GM12865 (cell line): ENCODE measurements around the gene DEFB118.

Experiments used
- DNase-seq: peaks from one replicate; pipeline ENCODE4 v3.0.0; 2010; ENCODE audit warnings: low read depth
- H3K4me3 ChIP-seq: 2 replicates; pipeline ENCODE4 v1.5.1; 2011; ENCODE audit warnings: mild to moderate bottlenecking, low read depth, low read length, control low read depth
- CTCF ChIP-seq: IDR thresholded peaks from 2 replicates; pipeline ENCODE4 v1.5.1; 2011; ENCODE audit warnings: low read length, control low read depth, low read depth, inconsistent platforms; ENCODE audit not compliant: insufficient read depth; ENCODE audit errors: missing control alignments

Gene DEFB118

GRCh38 chr20:31414381-31414780 lies 46.0 kb downstream of the DEFB118 start:
- H3K4me3 ChIP-seq = no peak overlapping the region
- no peak for TF ChIP-seq CTCF

GRCh38 chr20:31415653-31416052 lies 47.3 kb downstream of the DEFB118 start:
- TF ChIP-seq CTCF = no peak
- H3K4me3 ChIP-seq = no peak overlapping the region
- DNase-seq = no peak

More at GRCh38 chr20:31414381-31414780, 46.0 kb downstream of the DEFB118 start:
- DNase-seq = no peak

- no peak for TF ChIP-seq CTCF
- no peak overlapping the region for H3K4me3 ChIP-seq
- DNase-seq = no peak
These were observed 49.9 kb downstream of the DEFB118 start for GRCh38 chr20:31418307-31418706.
